Type B pancreatic cell (in vitro differentiated cells): Measurements from ENCODE around the gene SLC7A10. TPM values are rescaled to one million over a fixed set of nuclear protein-coding genes. Genes with fewer than 3 reads are reported as not detected.

Experiments
- DNase-seq: peaks from one replicate; pipeline ENCODE4 v3.0.0; 2021; ENCODE audit warnings: mixed read lengths; ENCODE audit not compliant: unreplicated experiment; ENCODE audit errors: extremely low spot score
- H3K27ac Mint-ChIP-seq: 2 replicates; pipeline ENCODE4 v1.8.0; 2021; ENCODE audit warnings: mild to moderate bottlenecking, mixed read lengths
- H3K27me3 Mint-ChIP-seq: 2 replicates; pipeline ENCODE4 v1.8.0; 2021; ENCODE audit warnings: mixed read lengths
- H3K36me3 Mint-ChIP-seq: 2 replicates; pipeline ENCODE4 v1.8.0; 2021; ENCODE audit warnings: mixed read lengths
- H3K4me1 Mint-ChIP-seq: one replicate; pipeline ENCODE4 v1.8.0; 2021; ENCODE audit warnings: mixed read lengths; ENCODE audit not compliant: unreplicated experiment
- H3K4me3 Mint-ChIP-seq: 2 replicates; pipeline ENCODE4 v1.8.0; 2021; ENCODE audit warnings: mild to moderate bottlenecking, mixed read lengths
- H3K9me3 Mint-ChIP-seq: 2 replicates; pipeline ENCODE4 v1.8.0; 2021; ENCODE audit warnings: mixed read lengths
- total RNA-seq: library from RNA; stranded (reverse); gene quantifications from 2 replicates; pipeline ENCODE4 v1.2.1, GENCODE V29; 2021; ENCODE audit warnings: low replicate concordance
- TF ChIP-seq, protein P1 (sequence below): fragments of 200-600 bp; sonication (generic); conservative IDR thresholded peaks from 2 replicates; pipeline ENCODE4 v1.5.0; 2021; ENCODE audit warnings: antibody characterized with exemption, mild to moderate bottlenecking

SLC7A10 gene
- total RNA-seq, 1 donor from 2014 or later = 0.68 TPM

DNA sequence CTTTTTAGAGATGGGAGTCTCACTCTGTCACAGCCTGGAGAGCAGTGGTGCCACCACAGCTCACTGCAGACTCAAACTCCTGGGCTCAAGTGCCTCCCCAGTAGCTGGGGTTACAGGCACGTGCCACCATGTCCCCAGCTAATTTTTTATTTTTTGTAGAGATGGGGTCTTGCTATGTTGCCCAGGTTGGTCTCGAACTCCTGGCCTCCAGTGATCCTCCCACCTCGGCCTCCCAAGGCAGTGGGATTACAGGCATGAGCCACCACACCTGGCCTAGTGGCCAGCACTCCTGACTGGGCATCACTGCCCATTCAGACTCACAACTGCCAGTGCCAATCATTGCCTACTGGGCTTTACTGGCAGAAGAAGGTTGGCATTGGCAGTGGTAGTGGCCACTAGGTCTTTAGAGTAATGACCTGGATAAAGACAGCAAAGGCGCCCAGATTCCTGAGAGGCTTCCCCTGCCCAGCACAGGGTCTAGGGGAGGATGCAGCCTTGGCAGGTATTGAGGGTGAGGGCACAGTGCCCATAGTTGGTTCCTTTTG lies 26.8 kb upstream of the SLC7A10 start:
- no peak for DNase-seq
- Mint-ChIP-seq H3K4me1 (no peaks in the 10 kb centered on the region), H3K9me3 (no peaks in the 10 kb centered on the region), H3K4me3 (no peak overlapping the region), H3K27ac (no peak overlapping the region), H3K36me3 (no peaks in the 10 kb centered on the region), H3K27me3 (no peaks in the 10 kb centered on the region)
- TF ChIP-seq, protein P1, sequence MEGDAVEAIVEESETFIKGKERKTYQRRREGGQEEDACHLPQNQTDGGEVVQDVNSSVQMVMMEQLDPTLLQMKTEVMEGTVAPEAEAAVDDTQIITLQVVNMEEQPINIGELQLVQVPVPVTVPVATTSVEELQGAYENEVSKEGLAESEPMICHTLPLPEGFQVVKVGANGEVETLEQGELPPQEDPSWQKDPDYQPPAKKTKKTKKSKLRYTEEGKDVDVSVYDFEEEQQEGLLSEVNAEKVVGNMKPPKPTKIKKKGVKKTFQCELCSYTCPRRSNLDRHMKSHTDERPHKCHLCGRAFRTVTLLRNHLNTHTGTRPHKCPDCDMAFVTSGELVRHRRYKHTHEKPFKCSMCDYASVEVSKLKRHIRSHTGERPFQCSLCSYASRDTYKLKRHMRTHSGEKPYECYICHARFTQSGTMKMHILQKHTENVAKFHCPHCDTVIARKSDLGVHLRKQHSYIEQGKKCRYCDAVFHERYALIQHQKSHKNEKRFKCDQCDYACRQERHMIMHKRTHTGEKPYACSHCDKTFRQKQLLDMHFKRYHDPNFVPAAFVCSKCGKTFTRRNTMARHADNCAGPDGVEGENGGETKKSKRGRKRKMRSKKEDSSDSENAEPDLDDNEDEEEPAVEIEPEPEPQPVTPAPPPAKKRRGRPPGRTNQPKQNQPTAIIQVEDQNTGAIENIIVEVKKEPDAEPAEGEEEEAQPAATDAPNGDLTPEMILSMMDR = no peak

DNA sequence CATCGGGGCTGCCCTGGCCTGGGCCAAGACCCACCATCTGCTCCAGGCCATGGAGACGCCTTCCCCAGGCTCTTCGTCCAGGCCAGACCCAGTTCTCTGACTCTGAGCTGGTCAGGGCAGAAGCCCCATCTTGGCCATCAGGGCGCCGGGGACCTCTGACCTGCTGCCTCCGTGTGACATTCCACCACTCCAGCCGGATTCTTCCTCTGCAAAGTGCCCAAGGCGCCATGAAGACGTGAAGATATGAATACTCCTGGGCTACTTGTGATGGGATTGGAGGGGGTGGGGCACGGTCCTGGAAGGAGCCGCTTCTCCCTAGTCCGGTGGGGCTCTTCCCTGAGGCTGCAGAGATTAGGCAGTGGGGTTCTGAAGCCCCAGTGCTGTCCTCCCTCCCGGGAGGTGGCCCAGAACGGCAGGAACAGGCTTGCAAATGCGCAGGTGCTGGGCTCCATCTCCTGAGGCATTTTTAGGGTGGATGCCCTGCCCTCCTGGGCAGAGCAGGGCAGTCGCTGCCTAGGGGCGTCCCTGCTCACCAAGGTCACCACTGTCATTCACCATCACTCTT lies 26.0 kb upstream of the SLC7A10 start:
- TF ChIP-seq, protein P1 = no peak

DNA sequence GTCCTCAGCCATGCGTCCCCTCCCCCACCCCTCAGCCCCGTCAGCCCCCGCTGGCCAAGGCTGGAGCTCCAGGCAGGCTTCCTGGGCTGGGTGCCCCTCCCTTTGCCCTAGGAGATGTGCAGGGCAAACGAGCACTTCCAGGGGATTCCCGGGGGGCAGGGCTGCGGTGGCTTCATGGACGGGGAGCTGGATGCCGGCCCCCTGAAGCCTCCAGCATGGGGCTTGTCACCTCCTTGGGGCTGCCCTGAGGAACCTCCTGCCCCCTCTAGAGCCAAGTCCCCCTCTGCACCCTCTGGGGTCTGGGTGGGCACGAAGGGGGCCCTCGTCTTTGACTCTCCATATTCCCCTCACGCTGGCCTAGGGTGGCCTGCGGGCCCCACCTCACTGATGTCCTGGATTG lies 25.4 kb upstream of the SLC7A10 start:
- Mint-ChIP-seq H3K4me3 (no peak overlapping the region), H3K9me3 (no peaks in the 10 kb centered on the region), H3K4me1 (no peaks in the 10 kb centered on the region), H3K27me3 (no peaks in the 10 kb centered on the region), H3K36me3 (no peaks in the 10 kb centered on the region), H3K27ac (no peak overlapping the region)
- DNase-seq = no peak
- TF ChIP-seq, protein P1 = no peak

More for the DNA sequence above, 26.0 kb upstream of the SLC7A10 start:
- Mint-ChIP-seq H3K27me3 (no peaks in the 10 kb centered on the region), H3K9me3 (no peaks in the 10 kb centered on the region), H3K4me1 (no peaks in the 10 kb centered on the region), H3K4me3 (no peak overlapping the region), H3K36me3 (no peaks in the 10 kb centered on the region), H3K27ac (no peak overlapping the region)
- no peak for DNase-seq

DNA sequence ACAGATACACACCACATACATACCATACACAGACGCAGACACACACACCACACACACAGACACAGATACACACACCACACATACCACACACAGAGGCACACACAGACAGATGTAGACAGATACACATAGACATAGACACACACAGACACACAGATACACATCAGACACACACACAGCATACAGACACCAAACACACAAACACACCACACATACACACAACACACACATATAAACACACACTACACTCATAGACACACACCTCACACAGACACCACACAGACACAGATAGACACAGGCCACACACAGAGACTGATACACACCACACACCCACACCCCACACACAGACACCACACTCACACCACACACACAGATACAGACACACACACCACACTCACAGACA lies 24.9 kb upstream of the SLC7A10 start:
- H3K27me3 Mint-ChIP-seq = no peaks in the 10 kb centered on the region
- H3K4me1 Mint-ChIP-seq = no peaks in the 10 kb centered on the region
- no peak overlapping the region for H3K27ac Mint-ChIP-seq
- no peak for DNase-seq
- TF ChIP-seq, protein P1 = no peak
- no peaks in the 10 kb centered on the region for H3K9me3 Mint-ChIP-seq
- no peak overlapping the region for H3K4me3 Mint-ChIP-seq
- H3K36me3 Mint-ChIP-seq = no peaks in the 10 kb centered on the region

DNA sequence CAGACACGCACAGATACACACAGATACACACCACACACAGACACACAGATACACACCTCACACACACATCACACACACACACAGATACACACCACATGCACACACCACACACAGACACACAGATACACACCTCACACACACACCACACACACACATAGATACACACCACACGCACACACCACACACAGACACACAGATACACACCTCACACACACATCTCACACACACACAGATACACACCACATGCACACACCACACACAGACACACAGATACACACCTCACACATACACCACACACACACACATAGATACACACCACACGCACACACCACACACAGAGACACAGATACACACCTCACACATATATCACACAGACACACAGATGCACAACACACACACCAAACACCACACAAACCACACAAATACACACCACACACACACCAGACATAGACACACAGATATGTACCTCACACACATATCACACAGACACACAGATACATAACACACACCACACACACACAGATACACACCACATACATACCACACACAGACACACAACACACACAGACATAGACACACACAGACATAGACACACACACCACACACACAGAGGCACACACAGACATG lies 24.2 kb upstream of the SLC7A10 start:
- Mint-ChIP-seq H3K36me3 (no peaks in the 10 kb centered on the region), H3K27me3 (peaks cover under 1% of the 10 kb centered on the region), H3K4me3 (no peak overlapping the region), H3K9me3 (no peaks in the 10 kb centered on the region), H3K27ac (no peak overlapping the region), H3K4me1 (no peaks in the 10 kb centered on the region)
- TF ChIP-seq, protein P1 = no peak
- no peak for DNase-seq
